Activated CD8-positive, alpha-beta memory T cell treated with anti-CD3 and anti-CD28 coated beads for 24 hours (primary cell): ENCODE results near the gene FLRT1.

Experiments
- DNase-seq: peaks from one replicate; pipeline ENCODE4 v3.0.0-alpha.2; 2020

FLRT1 gene

DNA sequence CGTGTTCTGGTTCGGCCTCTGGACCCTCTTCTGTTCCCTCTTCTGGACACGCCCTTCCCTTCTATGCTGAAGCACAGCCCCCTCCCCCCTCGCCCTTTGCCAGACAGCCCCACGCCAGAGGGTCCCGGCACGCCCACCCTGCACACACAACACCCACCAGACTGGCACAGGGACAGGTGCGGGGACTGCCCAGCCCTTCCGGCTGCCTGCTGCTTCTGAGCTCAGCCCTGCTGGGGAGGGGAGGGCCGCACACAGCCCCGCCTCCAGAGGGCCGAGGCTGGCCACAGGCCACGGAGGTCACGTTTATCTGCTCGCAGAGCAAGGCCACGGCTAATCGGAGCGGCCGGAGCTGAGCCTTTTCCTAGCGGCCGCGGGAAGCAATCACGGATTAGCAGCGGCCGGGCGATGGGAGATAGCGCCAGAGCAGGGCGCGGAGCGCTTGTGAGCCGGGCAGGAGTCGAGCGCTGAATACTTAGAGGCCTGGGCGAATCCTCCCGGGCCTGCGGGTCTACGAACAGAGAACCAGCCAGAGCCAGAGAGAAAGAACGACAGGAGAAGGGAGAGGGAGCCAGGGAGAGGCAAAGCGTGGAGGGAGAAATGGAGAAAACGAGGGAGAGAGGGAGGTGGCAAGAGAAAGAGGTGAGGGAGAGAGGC, 28.0 kb upstream of the FLRT1 start:
- no peak for DNase-seq

DNA sequence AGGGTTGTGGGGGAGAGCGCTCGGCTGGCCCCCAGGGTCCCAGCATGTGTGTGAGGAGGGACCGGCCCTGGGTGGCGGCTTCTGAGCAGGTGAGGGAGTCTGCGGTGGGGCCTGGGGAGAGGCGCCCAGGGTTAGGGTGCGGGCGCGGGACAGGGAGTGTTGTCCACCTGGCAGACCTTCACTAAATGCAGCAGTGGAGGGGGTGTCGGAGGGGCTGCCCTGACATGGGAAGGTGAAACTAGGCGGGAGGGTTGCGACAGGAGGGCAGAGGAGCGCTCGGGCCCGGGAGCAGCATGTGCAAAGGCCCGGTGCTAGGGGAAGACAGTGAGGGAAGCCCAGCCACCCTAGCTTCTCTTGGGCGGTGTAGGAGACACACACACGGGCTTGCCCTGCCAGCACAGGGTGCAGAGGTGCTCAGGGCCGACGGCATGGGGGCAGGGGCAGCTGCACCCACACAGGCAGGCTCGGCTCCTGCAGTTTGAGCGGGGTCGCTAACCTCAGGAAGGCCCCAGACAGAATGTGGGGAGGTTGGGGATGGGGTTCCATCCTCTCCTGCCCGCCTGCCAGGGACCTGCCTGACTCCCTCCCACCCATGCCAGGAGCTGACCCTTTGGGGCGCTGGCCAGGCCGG, 27.3 kb upstream of the FLRT1 start:
- DNase-seq = no peak

DNA sequence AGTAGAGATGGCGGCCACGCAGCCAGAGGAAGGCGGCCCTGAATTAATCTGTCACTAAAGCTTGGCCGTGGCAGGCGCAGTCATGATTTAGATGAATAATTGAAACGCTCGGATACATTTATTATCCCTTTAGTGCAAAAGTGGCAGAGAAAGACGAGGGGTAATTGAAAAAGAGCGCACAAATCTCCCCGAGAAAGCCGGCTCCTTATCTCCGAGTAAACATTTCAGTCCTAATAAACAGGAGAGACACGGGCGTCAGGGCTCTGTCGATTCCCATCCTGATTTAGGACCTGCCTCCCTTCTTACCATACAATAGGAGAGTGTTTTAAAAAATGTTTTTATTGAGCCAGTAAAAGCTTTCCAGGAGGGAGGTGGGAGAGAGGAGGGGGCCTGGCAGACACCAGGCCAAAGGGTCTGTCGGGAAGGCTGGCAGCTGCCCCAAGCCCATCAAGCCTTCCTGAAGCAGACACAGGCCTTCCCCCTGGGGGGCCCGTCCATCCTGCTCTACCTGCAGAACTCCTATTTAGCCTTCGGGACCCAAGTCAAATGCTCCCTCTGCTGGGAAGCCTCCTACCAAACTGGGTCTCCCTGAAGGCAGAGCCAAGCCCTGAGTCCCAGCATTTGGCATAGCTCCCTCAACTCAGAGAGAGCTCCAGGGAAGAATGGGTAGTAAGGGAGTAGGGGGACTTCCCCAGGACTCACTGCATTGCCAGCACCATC, 26.7 kb upstream of the FLRT1 start:
- no peak for DNase-seq

- DNase-seq = no peak
These were observed 26.0 kb upstream of the FLRT1 start for GRCh38 chr11:64009710-64010109.

- no peak for DNase-seq
These were observed 24.9 kb upstream of the FLRT1 start for GRCh38 chr11:64010783-64011182.

- DNase-seq = no peak
These were observed 24.4 kb upstream of the FLRT1 start for GRCh38 chr11:64011371-64011770.

DNA sequence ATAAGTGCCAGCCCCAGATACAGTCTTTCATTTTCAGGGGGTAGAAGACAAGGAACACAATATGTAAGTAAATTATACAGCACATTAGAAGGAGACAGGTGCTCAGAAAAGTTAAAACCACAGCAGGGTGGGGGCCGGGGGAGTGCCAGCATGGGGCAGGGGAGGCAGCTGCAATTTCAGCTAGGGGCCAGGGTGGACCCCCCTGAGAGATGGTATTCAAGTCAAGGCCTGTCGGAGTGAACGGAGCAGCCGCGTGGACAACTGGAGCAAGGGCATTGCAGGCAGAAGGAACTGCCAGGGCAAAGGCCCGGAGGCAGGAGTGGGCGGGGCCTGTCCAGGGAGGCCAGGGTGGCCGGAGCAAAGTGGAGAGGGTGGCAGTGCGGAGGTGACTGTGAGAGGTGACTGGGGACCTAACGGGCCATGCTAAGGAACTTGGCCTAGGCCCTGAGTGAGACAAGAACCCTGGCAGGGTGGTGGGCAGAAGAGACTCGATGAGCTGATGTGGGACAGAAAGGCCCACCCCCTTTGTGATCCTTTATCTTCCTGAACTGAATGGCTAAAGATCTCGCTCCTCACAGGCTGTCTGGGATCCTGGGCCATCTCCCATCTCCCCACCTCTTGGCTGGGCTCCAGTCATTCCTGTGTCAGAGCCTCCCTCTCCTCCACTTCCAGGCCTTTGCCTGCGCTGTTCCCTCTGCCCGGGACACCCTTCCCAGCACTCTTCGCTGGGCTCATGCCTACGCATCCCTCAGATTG, 22.4 kb upstream of the FLRT1 start:
- DNase-seq = no peak

DNA sequence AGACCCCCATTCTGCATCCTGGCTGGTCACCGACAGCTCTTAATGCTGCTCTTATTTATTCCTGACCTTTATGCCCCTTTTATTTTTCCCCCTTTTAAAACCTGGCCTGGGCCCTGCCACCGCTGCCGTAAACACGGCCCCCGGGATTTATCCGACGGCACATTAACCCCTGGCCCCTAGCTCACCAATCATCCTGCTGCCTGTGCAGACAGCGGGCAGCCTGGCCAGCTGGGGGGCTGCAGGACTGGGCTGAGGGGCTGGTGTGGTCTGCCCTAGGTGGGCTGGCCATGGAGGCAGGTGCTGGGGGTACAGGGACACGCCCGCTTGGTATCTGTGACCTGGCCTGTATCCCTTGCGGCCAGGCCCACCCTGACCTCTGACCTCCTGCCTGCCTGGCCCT, 21.4 kb upstream of the FLRT1 start:
- DNase-seq = no peak

DNA sequence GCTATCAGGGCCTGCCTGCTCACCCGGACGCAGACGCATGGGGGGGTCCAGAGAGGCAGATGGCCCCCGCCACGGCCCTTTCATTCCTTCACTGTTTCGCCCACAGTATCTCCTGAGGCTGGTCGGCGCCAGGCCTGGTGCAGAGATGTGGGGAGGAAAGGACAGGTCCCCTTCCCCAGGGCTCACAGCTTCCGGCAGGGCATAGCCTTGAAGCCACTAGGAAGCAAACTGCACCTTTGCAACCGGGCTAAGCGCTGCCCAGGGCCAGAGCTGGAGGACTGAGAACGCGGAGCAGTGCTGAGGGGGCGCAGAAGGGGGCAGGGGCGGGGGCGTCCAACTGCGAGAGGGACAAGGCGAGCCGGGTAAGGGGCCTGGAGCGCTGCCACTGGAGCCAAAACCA, 20.2 kb upstream of the FLRT1 start:
- DNase-seq = no peak

GRCh38 chr11:64015935-64016845, 19.5 kb upstream of the FLRT1 start:
- no peak for DNase-seq

- no peak for DNase-seq
These were observed 17.8 kb upstream of the FLRT1 start for GRCh38 chr11:64017945-64018224.

DNA sequence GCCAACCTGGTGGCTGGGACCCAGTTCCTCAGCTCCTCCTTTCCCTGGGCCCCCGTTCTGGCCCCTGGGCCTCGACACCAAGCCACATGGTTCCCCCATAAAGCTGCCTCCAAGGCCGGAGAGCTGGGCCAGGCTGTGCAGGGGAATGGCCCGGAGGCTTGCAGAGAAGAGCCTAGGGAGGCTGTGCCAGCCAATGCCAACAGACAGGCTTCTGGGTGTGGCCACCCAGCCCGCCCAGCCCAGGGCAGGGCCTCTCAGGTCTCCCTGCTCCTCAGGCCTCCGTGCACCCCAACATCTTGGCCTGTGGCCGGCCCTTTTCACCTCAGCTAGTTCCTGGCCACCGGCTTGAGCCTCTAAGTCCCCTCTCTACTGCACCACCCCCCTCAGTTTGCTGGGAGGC, 17.4 kb upstream of the FLRT1 start:
- no peak for DNase-seq

GRCh38 chr11:64019106-64020037, 16.4 kb upstream of the FLRT1 start:
- DNase-seq = no peak

- DNase-seq = no peak
These were observed 14.6 kb upstream of the FLRT1 start for GRCh38 chr11:64020976-64021756.

DNA sequence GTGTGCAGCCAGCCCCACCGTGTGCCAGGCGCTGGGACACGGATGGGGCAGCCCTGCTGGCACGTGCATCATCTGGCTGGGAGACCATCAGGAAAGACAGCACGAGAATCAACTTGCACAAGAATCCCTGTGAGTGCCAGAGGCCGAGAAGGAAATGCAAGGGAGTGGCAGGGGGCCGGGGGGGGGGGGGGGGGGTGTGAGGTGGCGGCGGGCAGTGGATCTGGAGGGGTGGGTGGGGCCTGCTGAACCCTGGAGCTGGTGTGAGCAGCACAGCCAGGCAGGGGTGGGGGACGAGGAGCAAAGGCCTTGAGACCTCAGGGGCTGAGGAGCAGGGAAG, 14.0 kb upstream of the FLRT1 start:
- DNase-seq = no peak

- no peak for DNase-seq
These were observed 13.5 kb upstream of the FLRT1 start for GRCh38 chr11:64022125-64022784.

DNA sequence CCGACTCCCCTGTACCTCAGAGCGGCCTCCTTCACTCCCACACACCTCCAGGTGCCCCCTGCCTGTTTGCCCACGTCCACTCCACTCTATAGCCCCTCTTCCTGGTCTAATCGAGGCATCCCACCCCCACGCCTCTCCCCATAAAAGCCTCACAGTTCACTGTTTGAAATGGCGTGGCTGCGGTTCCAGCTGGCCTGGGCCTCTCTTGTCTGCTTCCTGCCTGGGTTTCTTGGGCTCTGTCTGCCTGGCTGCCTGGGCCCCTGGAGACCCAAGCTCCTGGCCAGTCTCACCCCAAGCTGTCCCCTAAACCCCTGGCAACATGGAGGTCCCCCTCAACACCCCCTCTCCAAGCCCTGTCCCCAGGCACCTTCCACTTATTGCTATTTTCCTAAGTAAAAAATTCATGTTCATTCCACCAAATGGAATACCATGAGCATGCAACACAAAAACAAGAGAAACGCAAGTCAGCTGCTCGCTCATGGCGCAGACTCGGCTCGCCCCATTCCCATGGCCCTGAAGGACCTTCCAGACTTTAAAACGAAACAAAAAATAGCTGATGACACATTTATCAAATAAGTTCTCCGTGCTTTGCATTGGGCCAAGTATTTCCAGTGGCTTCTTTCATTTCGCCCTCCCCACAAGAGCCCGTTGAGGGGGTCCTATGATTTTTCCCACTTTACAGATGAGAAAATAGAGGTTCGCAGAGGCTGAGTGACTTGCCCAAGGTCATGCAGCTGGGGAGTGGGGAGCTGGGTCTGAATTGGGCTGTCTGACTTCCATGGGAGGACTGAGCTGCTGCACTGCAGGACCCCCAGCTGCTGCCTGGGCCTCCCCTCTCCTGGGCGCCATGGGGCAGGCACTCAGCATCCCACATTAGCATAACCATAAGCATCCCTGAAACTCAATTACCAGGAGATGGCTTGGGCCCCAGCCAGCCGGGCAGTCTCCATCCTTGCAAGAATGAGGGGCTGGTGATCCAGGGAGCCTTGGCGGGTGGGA, 11.7 kb upstream of the FLRT1 start:
- DNase-seq = no peak

DNA sequence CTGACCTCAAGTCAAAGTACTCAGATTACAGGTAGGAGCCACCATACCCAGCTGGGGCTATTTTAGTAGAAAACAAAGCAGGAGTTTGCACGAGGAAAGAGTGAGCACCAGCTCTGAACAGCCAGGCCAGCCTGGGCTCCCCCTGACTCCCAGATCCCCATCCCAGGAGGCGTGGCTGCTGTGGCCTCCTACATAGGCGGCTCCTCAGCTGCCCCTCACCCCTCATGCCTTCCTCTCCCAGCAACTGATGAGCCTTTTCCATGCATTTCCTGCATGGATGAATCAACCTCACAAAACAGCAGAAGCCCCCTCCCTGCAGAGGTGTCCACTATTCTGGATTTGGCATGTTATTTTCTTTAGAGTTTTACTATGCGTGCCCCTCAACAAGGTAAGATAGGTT, 10.5 kb upstream of the FLRT1 start:
- no peak for DNase-seq

DNA sequence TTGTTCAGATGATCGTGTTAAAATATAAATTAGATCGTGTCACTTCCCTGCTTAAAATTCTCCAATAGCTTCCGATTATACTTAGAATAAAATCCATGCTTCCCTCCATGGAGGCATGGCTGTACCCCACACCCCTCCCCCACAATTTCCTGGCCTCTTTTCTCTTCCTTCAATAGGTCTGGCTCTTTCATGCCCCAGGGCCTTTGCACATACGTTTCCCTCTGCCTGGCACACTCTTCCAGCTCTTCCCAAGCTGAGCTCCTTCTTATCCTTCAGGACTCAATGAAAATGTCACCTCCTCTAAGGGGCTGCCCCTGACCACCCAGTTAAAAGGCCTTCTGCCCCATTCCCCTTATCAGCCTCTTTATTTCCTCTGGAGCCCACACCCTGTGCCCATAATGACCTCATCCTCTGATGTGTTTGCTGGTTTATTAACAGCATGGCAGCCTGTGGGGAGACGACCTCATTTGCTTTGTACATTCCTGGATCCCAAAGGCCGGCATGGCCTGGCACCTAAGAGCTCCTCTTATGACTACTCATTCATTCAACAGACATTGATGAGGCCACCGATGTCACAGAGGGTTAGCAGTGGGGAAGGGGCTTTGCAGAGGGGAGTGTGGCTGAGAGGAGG, 9.0 kb upstream of the FLRT1 start:
- no peak for DNase-seq
